ENCODE measurements around the gene PAPOLA.

Gene PAPOLA

GRCh38 chr14:96580566-96580965, 78.4 kb downstream of the PAPOLA start:
- TF ChIP-seq, protein P1, sequence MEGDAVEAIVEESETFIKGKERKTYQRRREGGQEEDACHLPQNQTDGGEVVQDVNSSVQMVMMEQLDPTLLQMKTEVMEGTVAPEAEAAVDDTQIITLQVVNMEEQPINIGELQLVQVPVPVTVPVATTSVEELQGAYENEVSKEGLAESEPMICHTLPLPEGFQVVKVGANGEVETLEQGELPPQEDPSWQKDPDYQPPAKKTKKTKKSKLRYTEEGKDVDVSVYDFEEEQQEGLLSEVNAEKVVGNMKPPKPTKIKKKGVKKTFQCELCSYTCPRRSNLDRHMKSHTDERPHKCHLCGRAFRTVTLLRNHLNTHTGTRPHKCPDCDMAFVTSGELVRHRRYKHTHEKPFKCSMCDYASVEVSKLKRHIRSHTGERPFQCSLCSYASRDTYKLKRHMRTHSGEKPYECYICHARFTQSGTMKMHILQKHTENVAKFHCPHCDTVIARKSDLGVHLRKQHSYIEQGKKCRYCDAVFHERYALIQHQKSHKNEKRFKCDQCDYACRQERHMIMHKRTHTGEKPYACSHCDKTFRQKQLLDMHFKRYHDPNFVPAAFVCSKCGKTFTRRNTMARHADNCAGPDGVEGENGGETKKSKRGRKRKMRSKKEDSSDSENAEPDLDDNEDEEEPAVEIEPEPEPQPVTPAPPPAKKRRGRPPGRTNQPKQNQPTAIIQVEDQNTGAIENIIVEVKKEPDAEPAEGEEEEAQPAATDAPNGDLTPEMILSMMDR (IDR thresholded peaks at IDR 0.05; ENCODE audit: borderline replicate concordance, insufficient read depth, low read depth, low read length), result no peak
- no peak overlapping the region for H3K4me3 ChIP-seq (ENCODE audit: low read depth, low read length)

DNA sequence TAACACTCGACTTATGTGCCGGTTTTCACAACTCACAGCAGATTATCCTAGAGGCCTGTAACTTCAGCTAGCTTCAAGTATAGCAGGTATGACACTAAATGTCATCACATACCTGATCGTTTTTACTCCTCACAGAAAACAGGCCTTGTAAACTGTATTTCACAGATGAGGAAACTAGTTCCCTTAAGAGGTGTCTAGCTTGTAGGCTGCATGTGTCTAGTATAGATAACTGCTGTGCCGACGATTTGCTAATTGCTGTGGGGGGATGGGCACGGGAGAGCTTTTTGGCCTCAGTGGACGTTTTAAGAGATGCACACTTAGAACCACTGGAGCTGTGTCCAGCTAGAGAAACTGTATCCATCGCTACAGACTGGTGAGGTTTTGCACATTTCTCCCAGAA, 78.8 kb downstream of the PAPOLA start:
- no peak overlapping the region for H3K4me3 ChIP-seq (ENCODE audit: low read depth, low read length)
- TF ChIP-seq, protein P1 (IDR thresholded peaks at IDR 0.05; ENCODE audit: borderline replicate concordance, insufficient read depth, low read depth, low read length), result no peak

DNA sequence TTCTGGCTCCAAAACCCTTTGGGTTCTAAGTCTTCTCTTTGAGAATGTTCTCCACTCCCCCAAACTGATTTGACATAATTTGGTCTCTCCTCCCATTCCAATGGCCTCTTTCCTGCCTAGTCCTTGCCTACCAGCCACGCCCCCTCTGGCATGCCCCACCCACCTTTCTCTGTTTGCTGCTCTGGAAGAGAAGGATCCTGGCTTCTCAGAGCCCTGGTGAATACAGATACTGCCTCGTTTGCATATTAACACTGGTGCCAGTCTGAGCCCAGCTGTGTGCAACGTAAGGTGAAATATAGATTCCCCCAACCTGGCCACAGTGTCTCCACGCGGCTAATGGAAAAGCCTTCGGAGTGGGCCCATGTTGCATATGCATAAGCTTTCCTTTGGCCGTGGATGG, 79.7 kb downstream of the PAPOLA start:
- TF ChIP-seq, protein P1 (IDR thresholded peaks at IDR 0.05; ENCODE audit: borderline replicate concordance, insufficient read depth, low read depth, low read length), result no peak
- no peak overlapping the region for H3K4me3 ChIP-seq (ENCODE audit: low read depth, low read length)

DNA sequence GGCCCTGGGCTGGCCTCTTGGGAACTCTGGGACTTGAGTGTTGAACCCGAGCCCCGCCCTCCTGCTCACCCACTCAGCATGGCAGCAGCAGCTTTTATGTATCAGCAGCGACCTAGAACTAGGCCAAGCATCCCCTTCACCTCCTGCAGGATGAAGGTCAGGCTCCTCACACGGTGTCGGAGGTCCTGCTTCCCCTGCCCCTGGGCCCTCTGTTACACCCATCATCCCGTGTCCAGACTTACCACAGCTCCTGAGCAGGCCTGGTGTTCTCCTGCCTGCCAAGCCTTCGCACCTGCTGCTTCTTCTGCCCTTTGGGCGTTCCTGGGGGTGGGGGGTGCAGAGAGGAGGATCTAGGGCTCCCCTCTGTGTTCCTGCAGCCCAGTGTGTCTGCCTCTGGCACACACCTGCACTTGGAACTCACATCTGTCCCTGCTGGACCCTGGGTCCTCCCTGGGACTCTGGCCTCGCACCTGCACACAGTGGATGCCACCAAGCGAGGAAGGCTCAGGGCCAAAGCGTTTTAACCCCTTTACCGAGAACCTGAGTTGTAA, 80.3 kb downstream of the PAPOLA start:
- TF ChIP-seq, protein P1 (IDR thresholded peaks at IDR 0.05; ENCODE audit: borderline replicate concordance, insufficient read depth, low read depth, low read length), result no peak
- no peak overlapping the region for H3K4me3 ChIP-seq (ENCODE audit: low read depth, low read length)

- H3K4me3 ChIP-seq (ENCODE audit: low read depth, low read length), result no peak overlapping the region
- TF ChIP-seq, protein P1 (IDR thresholded peaks at IDR 0.05; ENCODE audit: borderline replicate concordance, insufficient read depth, low read depth, low read length), result no peak
These were observed 80.8 kb downstream of the PAPOLA start for GRCh38 chr14:96582995-96583394.

DNA sequence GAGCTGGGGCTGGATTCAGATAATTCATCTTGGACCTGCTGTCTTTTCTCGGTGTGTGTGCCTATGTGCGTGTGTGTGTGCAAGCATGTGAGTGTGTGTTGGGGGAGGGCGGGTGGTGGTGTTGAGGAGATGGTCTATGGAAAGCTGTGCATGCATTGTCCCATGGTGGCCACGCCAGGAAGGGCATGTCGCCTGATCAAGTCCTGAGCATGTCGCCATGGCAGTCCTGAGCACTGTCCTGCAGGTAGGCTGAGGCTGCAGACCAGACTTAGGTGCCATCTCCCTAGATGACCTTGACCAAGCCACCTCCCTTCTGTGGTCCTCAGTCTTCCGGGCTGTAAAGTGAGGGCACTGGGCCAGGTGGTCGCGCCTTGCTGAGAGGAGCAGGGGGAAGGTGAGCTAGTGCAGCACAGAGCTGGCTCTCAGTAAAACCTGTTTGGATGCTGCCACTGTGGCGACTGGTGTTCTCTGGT, 81.4 kb downstream of the PAPOLA start:
- H3K4me3 ChIP-seq (ENCODE audit: low read depth, low read length), result no peak overlapping the region
- TF ChIP-seq, protein P1 (IDR thresholded peaks at IDR 0.05; ENCODE audit: borderline replicate concordance, insufficient read depth, low read depth, low read length), result no peak

- no peak overlapping the region for H3K4me3 ChIP-seq (ENCODE audit: low read depth, low read length)
- TF ChIP-seq, protein P1 (IDR thresholded peaks at IDR 0.05; ENCODE audit: borderline replicate concordance, insufficient read depth, low read depth, low read length), result peak; percentile 56; the same call in 1 of the 2 replicates
These were observed 82.2 kb downstream of the PAPOLA start for GRCh38 chr14:96584199-96584906.

Measured in GM12875 (cell line).